ENCODE measurements around the gene SBSN. TPM values are rescaled to one million over a fixed set of nuclear protein-coding genes. Genes with fewer than 3 reads are reported as not detected.

SBSN gene
- total and polyA plus RNA-seq, 4 donors, result not detected

DNA sequence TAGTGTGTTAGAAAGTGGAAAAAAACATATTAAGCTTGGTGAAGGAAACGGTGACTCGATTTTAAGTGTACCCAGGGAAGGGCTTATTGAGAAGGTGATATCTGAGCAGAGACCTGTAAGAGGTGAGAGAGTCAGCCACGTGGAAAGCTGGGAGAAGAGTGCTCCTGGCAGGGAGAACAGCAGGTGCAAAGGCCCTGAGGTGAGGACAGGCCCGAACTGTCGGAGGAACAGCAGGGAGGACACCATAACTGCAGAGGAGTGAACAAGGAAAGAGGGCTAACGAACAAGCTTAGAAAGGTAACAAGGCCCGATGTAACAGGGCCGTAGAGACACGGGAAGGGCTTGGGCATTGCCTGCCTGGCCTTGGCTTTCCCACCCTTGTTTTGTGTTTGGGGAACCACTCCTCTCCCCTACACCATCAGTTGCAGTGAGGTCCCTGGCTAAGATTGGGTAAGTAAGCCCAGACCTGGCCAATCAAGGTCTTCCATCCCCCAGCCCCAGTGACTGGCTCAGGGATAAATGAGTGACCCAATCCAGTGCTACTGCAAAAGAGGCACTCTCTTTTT lies 28.0 kb upstream of the SBSN start (continued):
- TF ChIP-seq, protein P1, sequence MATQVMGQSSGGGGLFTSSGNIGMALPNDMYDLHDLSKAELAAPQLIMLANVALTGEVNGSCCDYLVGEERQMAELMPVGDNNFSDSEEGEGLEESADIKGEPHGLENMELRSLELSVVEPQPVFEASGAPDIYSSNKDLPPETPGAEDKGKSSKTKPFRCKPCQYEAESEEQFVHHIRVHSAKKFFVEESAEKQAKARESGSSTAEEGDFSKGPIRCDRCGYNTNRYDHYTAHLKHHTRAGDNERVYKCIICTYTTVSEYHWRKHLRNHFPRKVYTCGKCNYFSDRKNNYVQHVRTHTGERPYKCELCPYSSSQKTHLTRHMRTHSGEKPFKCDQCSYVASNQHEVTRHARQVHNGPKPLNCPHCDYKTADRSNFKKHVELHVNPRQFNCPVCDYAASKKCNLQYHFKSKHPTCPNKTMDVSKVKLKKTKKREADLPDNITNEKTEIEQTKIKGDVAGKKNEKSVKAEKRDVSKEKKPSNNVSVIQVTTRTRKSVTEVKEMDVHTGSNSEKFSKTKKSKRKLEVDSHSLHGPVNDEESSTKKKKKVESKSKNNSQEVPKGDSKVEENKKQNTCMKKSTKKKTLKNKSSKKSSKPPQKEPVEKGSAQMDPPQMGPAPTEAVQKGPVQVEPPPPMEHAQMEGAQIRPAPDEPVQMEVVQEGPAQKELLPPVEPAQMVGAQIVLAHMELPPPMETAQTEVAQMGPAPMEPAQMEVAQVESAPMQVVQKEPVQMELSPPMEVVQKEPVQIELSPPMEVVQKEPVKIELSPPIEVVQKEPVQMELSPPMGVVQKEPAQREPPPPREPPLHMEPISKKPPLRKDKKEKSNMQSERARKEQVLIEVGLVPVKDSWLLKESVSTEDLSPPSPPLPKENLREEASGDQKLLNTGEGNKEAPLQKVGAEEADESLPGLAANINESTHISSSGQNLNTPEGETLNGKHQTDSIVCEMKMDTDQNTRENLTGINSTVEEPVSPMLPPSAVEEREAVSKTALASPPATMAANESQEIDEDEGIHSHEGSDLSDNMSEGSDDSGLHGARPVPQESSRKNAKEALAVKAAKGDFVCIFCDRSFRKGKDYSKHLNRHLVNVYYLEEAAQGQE (IDR thresholded peaks at IDR 0.05), result no peak
- TF ChIP-seq GABPA (IDR thresholded peaks at IDR 0.05 in 1 of 2, conservative IDR thresholded peaks at IDR 0.05 in 1 of 2), result no peak
- no peak for TF ChIP-seq RXRA (IDR thresholded peaks at IDR 0.05)
- TF ChIP-seq FOXA1 (IDR thresholded peaks at IDR 0.05), result no peak

DNA sequence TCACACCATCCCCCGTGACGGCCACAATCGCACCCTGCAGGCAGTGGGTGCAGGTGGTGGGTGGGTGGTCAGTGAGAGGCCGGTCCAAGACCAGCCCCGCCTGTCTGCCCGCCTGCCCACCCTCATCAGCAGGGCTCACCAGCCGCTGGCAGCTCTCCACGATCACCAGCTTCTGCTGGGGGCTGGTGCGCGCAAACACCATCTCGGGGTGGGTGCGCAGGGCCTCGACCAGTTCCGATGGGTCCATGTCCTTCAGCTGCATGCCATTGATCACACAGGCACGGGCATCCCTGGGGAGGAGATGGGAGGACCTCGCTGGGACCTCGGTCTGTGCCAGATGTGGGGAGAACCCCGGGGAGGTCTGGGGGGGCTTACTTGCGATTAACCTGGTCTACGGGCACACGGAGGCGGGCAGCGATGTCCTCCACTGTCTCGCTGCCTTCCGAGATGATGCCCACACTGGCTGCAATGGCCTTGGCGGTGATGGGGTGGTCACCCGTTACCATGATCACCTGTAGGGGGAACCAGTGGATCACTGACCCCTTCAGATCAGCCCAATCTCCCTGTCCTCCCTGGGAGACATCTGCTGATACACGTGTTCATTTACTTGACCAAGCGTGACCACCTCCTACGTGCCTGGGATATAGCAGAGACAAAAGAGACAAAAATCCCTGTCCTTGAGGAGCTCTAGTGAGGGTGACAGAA lies 27.3 kb upstream of the SBSN start:
- no peak for TF ChIP-seq NR2F2 (IDR thresholded peaks at IDR 0.05)
- TF ChIP-seq GABPA (IDR thresholded peaks at IDR 0.05 in 1 of 2, conservative IDR thresholded peaks at IDR 0.05 in 1 of 2), result no peak
- TF ChIP-seq, protein P2, sequence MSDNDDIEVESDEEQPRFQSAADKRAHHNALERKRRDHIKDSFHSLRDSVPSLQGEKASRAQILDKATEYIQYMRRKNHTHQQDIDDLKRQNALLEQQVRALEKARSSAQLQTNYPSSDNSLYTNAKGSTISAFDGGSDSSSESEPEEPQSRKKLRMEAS (IDR thresholded peaks at IDR 0.05), result no peak
- no peak for TF ChIP-seq FOXA1 (IDR thresholded peaks at IDR 0.05)
- no peak for TF ChIP-seq YY1 (IDR thresholded peaks at IDR 0.05)
- no peak for TF ChIP-seq FOXA2 (IDR thresholded peaks at IDR 0.05)
- TF ChIP-seq RAD21 (IDR thresholded peaks at IDR 0.05), result no peak
- no peak for TF ChIP-seq SP1 (IDR thresholded peaks at IDR 0.05)
- TF ChIP-seq, protein P3, sequence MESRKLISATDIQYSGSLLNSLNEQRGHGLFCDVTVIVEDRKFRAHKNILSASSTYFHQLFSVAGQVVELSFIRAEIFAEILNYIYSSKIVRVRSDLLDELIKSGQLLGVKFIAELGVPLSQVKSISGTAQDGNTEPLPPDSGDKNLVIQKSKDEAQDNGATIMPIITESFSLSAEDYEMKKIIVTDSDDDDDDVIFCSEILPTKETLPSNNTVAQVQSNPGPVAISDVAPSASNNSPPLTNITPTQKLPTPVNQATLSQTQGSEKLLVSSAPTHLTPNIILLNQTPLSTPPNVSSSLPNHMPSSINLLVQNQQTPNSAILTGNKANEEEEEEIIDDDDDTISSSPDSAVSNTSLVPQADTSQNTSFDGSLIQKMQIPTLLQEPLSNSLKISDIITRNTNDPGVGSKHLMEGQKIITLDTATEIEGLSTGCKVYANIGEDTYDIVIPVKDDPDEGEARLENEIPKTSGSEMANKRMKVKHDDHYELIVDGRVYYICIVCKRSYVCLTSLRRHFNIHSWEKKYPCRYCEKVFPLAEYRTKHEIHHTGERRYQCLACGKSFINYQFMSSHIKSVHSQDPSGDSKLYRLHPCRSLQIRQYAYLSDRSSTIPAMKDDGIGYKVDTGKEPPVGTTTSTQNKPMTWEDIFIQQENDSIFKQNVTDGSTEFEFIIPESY (IDR thresholded peaks at IDR 0.05), result no peak
- TF ChIP-seq, protein P4, sequence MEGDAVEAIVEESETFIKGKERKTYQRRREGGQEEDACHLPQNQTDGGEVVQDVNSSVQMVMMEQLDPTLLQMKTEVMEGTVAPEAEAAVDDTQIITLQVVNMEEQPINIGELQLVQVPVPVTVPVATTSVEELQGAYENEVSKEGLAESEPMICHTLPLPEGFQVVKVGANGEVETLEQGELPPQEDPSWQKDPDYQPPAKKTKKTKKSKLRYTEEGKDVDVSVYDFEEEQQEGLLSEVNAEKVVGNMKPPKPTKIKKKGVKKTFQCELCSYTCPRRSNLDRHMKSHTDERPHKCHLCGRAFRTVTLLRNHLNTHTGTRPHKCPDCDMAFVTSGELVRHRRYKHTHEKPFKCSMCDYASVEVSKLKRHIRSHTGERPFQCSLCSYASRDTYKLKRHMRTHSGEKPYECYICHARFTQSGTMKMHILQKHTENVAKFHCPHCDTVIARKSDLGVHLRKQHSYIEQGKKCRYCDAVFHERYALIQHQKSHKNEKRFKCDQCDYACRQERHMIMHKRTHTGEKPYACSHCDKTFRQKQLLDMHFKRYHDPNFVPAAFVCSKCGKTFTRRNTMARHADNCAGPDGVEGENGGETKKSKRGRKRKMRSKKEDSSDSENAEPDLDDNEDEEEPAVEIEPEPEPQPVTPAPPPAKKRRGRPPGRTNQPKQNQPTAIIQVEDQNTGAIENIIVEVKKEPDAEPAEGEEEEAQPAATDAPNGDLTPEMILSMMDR (IDR thresholded peaks at IDR 0.05; ENCODE audit: low read depth, low read length, missing input control), result no peak
- no peak for TF ChIP-seq TAF1 (conservative IDR thresholded peaks at IDR 0.05)
- no peak for TF ChIP-seq HNF4G (IDR thresholded peaks at IDR 0.05)
- Histone ChIP-seq H3K9me3 (ENCODE audit: control insufficient read depth in 4 of 4, low read length in 3 of 4) (no peaks in the 10 kb centered on the region), H3K36me3 (ENCODE audit: control insufficient read depth in 4 of 4, insufficient read depth in 3 of 4, low read depth in 1 of 4, low read length in 3 of 4) (no peaks in the 10 kb centered on the region), H3K27ac (ENCODE audit: low read depth in 1 of 2, low read length in 2 of 2) (no peak overlapping the region), H3K27me3 (ENCODE audit: control insufficient read depth in 4 of 4, insufficient read depth in 4 of 4, low read length in 3 of 4) (peaks cover 0 to 4% (median 3%) of the 10 kb centered on the region in 4 donors), H3K4me3 (ENCODE audit: low read depth in 1 of 3, low read length in 3 of 3) (no peak overlapping the region), H3K9ac (ENCODE audit: low read depth in 1 of 2, low read length in 2 of 2) (no peak overlapping the region), H3K4me1 (ENCODE audit: control insufficient read depth in 4 of 4, insufficient read depth in 4 of 4, low read length in 3 of 4) (peaks cover 0 to 7% (median 4%) of the 10 kb centered on the region in 4 donors)
- 71% methylated on average over 30 of the region's 30 CpGs for WGBS
- DNase-seq (ENCODE audit: low spot score), result no peak
